ENCODE data around the gene MFAP2. TPM values are rescaled to one million over a fixed set of nuclear protein-coding genes. Genes with fewer than 3 reads are reported as not detected.
A peak's percentile ranks its signal among the peaks of the same experiment; 100 is the strongest.

MFAP2 gene
- total and polyA plus RNA-seq, 2 of the 8 experiments (the other 6 are each of a cell fraction or from before 2014, with no cell fraction given), result 172 to 326 TPM

DNA sequence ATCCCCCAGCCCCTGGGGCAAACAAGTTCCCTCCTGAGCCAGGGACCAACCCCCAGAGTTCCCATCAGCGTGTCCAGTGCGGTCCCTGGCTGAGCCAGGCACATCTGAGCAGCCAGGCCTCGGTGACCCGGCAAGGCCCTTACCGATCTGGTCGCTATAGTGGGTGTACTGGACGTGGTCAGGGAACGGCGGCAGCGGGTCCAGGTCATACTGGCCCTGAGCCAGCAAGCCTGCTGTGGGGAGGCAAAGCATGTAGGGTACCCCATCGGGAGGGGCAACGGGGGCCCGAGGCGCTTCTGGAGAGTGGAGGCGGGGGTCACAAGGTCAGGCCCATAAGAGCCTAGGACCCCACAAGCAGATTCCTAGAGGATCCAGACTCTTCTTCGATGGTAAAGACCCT lies 3.5 kb downstream of the MFAP2 start:
- no peak overlapping the region for H3K9ac ChIP-seq (replicated peaks in 1 of 4; ENCODE audit: extremely low read depth in 1 of 4, low read depth in 3 of 4, low read length in 3 of 4)
- H3K4me1 ChIP-seq (replicated peaks in 1 of 4; ENCODE audit: control insufficient read depth in 3 of 4, insufficient read depth in 4 of 4, low read length in 3 of 4), result peaks cover 0 to 24% (median 16%) of the 10 kb centered on the region in 4 experiments; a peak in 6 of 7 replicates
- no peak overlapping the region for H3K23ac ChIP-seq (ENCODE audit: insufficient read length)
- no peak for DNase-seq (ENCODE audit: low read depth in 1 of 2, low spot score in 2 of 2)
- peaks cover 11 to 23% of the 10 kb centered on the region in 2 experiments for H4K20me1 ChIP-seq (replicated peaks in 1 of 2; ENCODE audit: control insufficient read depth in 1 of 2, insufficient read depth in 2 of 2, low read length in 2 of 2)
- H2BK20ac ChIP-seq (ENCODE audit: low read length), result no peak overlapping the region
- H3K4me3 ChIP-seq (ENCODE audit: extremely low read depth in 1 of 4, insufficient read depth in 2 of 4, low read depth in 3 of 4, low read length in 4 of 4), result no peak overlapping the region
- FAIRE-seq, result no peak
- H3K4me2 ChIP-seq (ENCODE audit: insufficient read depth in 1 of 2, low read depth in 2 of 2, low read length in 2 of 2), result no peak overlapping the region
- no peak overlapping the region for H3K27ac ChIP-seq (ENCODE audit: low read depth, low read length)
- H3K56ac ChIP-seq (replicated peaks; ENCODE audit: insufficient read length, low read depth, low read length), result no peak overlapping the region
- ChIA-PET CTCF (ENCODE audit: partially characterized antibody) (interaction anchor here (1.5 to 2.3 kb wide), 3 partner anchors 10 to 351 kb away, joined by 4 to 23 read pairs (median 4); no protein-coding TSS in a partner anchor), POLR2A (ENCODE audit: partially characterized antibody) (interaction anchor here (1.1 to 6.6 kb wide), 4 partner anchors 8 to 13 kb away, joined by 5 to 92 read pairs (median 14); no protein-coding TSS in a partner anchor)
- H2AFZ ChIP-seq (ENCODE audit: low read length), result no peak overlapping the region
- no peak overlapping the region for H3K18ac ChIP-seq (ENCODE audit: extremely low read depth, low read length)
- peaks cover 9 to 31% (median 19%) of the 10 kb centered on the region in 4 experiments for H3K36me3 ChIP-seq (ENCODE audit: control insufficient read depth in 2 of 4, insufficient read depth in 4 of 4, low read length in 3 of 4)
- peaks cover 0 to 27% of the 10 kb centered on the region in 2 experiments; a peak in 2 of 4 replicates for H3K79me2 ChIP-seq (ENCODE audit: control insufficient read depth in 1 of 2, insufficient read depth in 2 of 2, low read length in 2 of 2)
- H4K5ac ChIP-seq (ENCODE audit: insufficient read length, low read depth, low read length), result no peak overlapping the region
- no peak overlapping the region for H2BK12ac ChIP-seq (ENCODE audit: low read depth, low read length)
- no peak overlapping the region for H4K8ac ChIP-seq (ENCODE audit: extremely low read depth, insufficient read depth, low read length)
- no peak overlapping the region for H3K4ac ChIP-seq (replicated peaks; ENCODE audit: insufficient read length, low read depth, low read length)
- TF ChIP-seq TEAD4 (IDR thresholded peaks at IDR 0.05; ENCODE audit: low read depth, low read length), result no peak
- TF ChIP-seq POLR2A (IDR thresholded peaks at IDR 0.05; ENCODE audit: control extremely low read depth in 1 of 2, low read depth in 2 of 2, low read length in 2 of 2), result peak in 1 of 2 experiments; percentile 23; a peak in 1 of 3 replicates
- no peak overlapping the region for H3K14ac ChIP-seq (ENCODE audit: insufficient read length)
- no peak overlapping the region for H2AK5ac ChIP-seq (ENCODE audit: low read depth, low read length)
- peaks cover 0 to 3% (median 0%) of the 10 kb centered on the region in 4 experiments; a peak in 1 of 7 replicates for H3K27me3 ChIP-seq (replicated peaks in 1 of 4; ENCODE audit: control insufficient read depth in 3 of 4, extremely low read depth in 1 of 4, insufficient read depth in 3 of 4, low read length in 3 of 4)
- no peak overlapping the region for H2BK120ac ChIP-seq (replicated peaks; ENCODE audit: low read depth, low read length)
- H4K91ac ChIP-seq (replicated peaks; ENCODE audit: insufficient read length, low read length), result no peak overlapping the region
- peaks cover 6% of the 10 kb centered on the region for H3K23me2 ChIP-seq (ENCODE audit: low read depth, low read length)
- no peaks in the 10 kb centered on the region for H3K9me3 ChIP-seq (ENCODE audit: insufficient read depth in 2 of 2, low read depth in 1 of 2, low read length in 1 of 2)
- 88% methylated on average over 16 of the region's 16 CpGs; no CpG with 5 or more reads in 1 of the 2 experiments for WGBS, 2 experiments (ENCODE audit: extremely low coverage in 1 of 2, insufficient coverage in 1 of 2, insufficient read length in 1 of 2, insufficient replicate concordance in 2 of 2, low coverage in 1 of 2, low lambda C conversion rate in 2 of 2, missing lambda C conversion rate in 1 of 2)
- H3K79me1 ChIP-seq (ENCODE audit: low read depth, low read length), result peaks cover 12% of the 10 kb centered on the region
- H2BK5ac ChIP-seq (ENCODE audit: low read depth, low read length), result no peak overlapping the region; the same call in 1 of the 2 replicates
- H2BK15ac ChIP-seq (ENCODE audit: low read length), result no peak overlapping the region
